Stimulated activated CD8-positive, alpha-beta memory T cell treated with anti-CD3 and anti-CD28 coated beads, Interleukin-12 subunit alpha, Interleukin-12 subunit beta, amount 100 ng/mL, for 24 hours (primary cell): ENCODE data around the gene FADS1.

Experiments used
- DNase-seq: peaks from one replicate; pipeline ENCODE4 v3.0.0-alpha.2; 2020; ENCODE audit errors: extremely low read depth

The FADS1 gene

DNA sequence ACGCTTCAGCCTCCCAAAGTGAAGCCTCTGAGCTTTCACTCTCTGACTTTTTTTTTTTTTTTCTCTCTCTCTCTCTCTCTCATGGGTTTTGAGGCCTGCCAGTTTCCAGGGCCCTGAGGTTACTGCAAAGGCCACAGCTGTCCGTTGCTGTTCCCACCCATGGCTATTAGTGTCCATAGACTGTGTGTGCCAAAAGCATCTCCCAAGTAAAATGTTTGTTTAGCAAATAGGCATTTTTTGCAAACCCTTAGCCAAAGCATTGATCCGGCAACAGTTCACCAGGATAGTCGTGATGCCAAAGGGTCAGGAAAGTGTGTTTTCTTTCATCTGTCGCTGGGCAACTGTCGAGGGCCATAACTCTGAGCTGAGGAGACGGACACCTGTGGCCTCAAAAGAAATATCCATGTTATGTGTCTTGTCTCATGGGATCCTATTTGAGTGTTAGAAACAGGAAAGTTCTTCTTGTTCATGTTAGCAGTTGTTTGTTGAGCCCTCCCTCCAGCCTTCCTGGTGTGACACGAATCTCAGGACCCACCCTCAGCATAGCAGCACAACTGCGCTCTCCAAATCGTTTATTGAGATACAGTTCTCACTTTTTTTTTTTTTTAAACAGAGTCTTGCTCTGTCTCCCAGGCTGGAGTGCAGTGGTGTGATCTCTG is 29.7 kb upstream of the FADS1 start:
- DNase-seq, result no peak

DNA sequence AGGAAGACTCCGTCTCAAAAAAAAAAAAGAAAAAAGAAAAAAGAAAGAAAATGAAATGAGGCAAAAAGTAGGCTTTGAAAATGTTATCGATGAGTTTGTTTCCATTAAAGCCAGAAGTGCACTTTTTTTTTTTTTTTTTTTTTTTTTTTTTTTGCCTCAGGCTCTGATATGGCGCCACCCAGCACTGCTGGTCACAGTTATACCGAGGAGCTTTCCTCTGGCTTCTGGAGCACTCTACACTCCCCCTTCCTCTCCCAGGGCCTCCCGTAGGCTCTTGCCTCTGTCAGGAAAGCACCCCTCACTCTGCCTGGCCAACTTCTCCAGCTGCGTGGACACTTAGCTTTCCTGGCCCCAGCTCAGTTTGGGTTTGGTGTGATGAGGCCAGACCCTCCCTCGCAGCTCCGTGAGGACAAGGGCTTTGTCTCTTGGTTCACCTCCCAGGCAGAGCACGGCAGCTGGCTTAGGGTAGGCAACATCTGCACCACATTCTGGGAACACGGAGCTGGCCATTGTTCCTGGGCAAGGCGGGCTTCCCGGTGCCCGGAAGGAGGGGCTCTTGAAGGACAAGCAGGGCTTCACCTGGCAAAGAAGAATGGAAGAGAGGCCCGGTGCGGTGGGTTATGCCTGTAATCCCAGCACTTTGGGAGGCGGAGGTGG is 28.2 kb upstream of the FADS1 start:
- DNase-seq, result no peak

DNA sequence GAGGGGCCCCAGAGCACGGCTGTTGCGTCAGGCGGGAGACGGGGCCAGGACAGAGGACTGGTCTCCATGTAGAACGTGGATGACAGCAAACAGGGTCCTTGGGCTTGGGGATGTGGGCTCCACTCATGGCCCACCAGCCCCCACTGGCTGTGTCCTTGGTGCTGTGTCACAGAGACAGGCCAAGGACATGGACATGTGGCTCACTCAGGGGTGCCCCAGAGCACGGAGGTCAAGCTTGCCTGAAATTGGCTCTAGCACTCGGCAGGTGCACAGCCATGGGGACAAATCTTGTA is 25.7 kb upstream of the FADS1 start:
- no peak for DNase-seq

DNA sequence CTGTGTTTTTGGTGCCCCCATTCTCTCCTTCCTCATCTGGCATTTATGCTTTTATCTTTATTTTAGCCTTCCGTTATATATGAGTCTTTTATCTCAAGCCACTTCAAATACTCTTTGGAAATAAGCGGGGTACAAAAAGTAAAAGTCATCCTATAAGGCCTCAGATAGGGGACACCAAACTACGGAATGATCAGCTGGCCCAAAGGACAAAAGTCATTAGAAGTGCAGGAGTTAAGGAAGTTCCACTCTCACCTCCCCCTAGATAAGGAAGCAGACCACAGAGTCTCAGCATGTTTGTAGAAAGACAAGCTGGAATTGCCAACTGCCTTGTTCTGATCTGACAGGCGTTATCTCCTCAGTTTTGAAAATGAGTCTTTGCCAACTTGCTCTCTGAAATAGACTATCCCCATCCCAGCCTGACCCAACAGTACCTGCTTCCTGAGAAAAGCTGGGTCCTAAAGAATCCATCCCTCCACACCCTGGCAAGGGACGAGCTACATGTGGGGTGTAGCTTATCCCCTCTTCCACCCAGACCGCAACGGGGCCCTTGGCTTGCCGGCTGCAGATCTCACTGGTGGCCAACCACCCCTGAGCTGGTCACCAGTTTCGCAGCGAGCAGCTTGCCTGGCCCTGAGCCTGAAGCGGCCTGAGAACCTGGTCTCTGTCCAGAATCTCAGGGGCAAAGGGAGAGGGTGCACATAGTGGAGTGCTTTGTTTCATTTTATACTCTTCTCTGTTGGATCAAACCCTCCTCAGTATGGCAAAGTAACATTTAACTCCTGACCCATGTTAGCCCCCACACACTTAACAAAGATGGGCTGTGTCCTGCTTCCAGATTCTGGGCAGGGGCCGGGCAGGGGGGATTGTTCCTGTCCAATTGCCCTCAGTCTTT is 25.1 kb upstream of the FADS1 start:
- no peak for DNase-seq

DNA sequence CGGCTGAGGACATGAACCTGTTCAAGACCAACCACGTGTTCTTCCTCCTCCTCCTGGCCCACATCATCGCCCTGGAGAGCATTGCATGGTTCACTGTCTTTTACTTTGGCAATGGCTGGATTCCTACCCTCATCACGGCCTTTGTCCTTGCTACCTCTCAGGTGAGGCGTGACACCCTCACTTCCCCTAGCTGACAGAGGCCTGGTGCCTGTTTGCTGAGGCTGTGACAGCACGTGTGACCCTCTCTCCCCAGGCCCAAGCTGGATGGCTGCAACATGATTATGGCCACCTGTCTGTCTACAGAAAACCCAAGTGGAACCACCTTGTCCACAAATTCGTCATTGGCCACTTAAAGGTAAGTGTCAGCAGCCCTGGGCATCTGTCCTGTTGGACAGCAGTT is 23.6 kb upstream of the FADS1 start:
- DNase-seq, result no peak

DNA sequence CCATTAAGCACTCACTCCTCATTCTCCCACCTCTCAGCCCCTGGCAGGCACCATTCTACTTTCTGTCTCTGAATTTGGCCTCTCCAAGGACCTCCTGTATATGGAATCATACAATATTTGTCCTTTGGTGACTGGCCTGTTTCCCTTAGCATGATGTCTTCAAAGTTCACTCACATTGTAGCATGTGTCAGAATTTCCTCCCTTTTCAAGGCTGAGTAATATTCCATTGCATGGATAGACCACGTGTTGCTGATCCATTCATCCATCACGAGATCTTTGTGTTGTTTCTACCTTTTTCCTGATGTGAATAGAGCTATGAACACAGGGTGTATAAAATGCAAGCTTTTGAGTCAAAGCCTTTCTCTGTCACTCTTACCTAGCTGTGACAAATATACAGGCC is 22.9 kb upstream of the FADS1 start:
- no peak for DNase-seq

DNA sequence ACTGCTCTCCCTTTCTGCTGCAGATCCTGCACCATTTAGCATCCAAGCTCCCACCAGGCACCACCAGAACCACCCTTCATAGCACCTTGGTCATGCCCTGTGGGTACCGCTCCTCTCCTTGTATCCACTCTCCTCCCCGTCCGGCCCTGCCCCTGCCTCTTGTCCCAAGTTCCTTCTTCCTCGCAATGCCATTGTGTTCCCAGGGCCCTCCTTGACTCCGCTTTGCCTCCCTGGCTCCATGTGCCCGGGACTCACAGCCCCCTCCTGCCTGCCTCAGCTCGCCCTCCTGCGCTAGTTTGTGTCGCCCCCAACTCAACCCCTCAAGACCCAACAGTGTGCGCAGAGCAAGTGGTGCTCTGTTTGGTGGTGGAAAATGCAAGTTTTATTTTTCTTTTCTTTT is 22.1 kb upstream of the FADS1 start:
- DNase-seq, result no peak

DNA sequence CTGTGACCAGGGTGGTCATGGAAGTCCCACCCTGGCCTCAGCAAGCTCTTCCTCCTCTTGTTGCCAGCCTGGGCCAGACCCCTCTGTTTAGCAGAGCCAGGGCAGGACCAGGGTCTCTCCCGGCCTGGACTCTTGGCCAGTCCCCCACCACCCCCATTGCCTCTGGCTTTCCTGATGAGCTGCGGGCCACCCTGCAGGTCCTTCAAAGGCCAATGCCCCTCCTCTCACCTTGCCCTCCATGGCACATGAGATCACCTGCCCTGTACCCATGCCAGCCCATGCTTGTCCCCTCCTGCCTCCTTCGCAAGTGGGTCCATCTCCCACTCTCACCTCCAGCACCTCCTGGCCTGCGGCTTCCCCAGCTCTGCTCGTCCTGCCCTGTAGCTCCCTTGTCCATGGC is 21.7 kb upstream of the FADS1 start:
- no peak for DNase-seq

DNA sequence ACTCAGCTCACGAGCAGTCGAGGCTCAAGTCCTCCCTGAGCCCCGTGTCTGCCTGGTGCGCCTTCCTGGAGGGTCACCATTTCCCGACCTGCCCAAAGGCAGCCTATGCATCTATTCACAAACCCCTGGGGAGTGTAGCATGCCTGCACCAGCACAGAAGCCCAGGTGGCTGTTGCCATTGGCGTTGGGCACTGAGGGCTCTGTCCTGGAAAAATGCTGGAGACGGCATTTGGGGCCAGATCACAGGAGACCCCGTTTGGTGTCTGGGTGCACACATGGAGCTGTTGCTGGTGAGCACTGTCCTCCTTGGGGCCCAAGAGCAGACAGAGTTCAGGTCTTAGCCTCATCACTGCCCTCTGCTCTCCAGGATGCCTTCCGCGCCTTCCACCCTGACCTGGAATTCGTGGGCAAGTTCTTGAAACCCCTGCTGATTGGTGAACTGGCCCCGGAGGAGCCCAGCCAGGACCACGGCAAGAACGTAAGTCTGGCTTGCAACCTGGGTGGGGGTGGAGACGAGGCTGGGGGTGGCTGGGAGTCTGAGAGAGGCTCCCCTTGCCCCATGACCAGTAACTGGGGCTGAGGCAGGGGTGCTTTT is 20.7 kb upstream of the FADS1 start:
- no peak for DNase-seq

DNA sequence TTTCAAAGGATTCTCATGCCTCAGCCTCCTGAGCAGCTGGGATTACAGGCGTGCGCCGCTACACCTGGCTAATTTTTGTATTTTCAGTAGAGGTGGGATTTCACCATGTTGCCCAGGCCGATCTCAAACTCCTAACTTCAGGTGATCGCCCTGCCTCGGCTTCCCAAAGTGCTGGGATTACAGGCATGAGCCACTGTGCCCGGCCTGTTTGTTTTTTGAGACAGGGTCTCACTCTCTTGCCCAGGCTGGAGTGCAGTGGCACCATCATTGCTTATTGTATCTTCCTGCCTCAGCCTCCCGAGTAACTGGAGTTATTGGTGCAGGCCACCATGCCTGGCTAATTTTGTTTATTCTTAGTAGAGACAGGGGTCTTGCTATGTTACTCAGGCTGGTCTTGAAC is 19.4 kb upstream of the FADS1 start:
- DNase-seq, result no peak

DNA sequence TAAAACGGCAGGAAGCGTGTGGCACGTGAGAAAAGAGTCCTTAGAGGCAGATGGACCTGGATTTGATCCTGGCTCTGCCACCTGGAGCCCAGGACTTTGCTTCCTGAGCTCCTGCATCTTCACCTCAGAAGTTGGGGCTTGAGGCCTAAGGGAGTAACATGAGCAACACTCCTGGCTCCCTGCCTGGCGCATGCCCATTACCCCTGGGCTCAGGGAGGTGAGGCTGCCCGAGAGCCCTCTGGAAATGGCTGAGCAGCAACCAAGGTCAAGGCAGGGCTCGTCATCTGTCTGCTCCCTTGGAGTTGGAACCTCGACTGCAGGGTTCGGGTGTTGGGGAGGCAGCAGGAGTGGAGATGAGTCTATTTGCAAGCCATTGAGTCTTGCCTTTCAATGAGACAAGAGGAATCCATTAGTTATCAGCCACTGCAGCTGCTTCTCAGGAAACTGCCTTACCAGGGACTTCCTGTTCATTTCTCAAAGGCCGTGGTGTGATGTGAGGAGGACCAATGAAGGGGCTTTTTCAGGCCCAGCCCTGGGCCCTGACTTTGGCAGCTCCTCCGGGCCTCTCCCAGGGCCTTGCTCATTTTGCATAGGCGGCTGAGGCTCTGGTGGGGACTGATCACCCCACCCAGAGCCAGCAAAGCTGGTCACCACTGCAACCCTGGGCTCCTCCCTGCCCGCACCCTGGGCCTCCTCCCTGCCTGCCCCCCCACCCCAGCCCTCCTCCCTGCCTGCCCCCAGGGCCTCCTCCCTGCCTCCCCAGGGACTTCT is 17.7 kb upstream of the FADS1 start:
- no peak for DNase-seq

DNA sequence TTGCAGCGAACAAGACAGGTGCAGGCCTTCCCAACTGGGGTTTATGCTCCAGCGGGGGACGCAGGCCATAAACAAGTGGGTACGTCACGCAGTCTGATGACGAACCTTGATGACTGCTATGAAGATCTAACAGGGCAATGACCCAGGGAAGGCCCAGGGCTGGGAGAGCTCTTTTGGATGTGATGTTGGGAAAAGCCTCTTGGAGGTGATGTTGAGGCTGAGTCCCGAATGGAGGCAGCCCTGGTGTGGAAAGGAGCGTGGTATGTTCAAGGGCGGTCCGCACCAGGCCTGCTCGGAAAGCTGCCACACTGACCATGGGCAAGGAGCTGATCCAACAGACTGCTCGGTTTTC is 17.1 kb upstream of the FADS1 start:
- DNase-seq, result no peak

DNA sequence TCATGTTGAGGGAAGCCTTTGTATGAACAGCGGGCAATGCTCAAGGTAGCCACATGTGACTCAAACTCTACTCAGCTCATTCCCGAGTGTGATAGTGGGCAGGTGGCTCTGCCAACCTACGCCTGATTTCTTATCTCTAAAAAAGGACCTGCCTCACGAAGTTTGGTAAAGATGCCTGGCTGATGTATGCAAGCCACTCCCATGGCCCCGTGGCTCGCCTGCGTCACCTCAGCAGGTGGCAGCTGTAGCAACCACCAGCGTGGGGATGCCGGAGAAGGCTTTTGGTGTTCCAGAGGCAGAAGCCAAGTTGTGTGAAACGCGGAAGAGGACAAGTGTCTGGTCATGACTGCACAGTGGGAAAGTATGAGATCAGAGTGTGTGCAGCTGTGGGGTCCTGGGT is 16.7 kb upstream of the FADS1 start:
- DNase-seq, result no peak

DNA sequence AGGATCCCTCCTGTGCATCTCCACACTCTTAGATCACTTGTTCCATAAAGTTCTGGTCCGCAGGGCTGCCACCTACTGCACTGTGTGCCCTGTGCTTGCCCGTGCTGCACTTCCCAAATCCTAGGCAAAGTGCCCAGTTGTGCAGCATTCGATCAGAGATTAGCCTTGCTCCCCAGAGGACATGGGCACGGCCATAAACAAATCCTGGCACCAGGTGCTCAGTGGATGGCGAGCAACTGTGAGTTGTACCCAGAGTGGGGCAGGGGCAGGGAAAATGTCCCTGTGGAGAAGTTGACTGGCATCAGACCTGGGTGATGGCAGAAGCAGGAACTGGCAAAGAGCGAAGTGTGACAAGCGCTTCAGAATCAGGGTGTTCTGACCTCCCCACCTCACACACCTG is 16.0 kb upstream of the FADS1 start:
- DNase-seq, result no peak

DNA sequence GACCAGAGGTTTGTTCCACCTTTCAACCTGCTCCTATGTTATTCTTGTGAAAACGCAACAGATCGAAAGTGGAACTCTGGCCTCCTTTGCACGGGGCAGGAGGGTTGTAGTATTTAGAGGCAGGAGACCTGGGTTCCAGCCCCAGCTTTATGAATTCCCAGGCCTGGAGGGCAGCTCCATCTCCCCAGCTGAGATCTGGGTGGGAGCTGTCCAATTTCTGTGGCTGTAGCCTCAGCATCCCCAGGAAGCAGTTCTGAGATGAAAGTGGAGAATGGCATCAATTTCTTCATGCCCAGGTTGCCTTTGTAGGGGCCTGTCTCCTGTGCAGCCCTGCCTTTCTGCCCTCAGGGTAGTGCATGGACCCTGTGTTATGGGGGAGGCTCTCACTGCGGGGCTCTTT is 15.4 kb upstream of the FADS1 start:
- no peak for DNase-seq

DNA sequence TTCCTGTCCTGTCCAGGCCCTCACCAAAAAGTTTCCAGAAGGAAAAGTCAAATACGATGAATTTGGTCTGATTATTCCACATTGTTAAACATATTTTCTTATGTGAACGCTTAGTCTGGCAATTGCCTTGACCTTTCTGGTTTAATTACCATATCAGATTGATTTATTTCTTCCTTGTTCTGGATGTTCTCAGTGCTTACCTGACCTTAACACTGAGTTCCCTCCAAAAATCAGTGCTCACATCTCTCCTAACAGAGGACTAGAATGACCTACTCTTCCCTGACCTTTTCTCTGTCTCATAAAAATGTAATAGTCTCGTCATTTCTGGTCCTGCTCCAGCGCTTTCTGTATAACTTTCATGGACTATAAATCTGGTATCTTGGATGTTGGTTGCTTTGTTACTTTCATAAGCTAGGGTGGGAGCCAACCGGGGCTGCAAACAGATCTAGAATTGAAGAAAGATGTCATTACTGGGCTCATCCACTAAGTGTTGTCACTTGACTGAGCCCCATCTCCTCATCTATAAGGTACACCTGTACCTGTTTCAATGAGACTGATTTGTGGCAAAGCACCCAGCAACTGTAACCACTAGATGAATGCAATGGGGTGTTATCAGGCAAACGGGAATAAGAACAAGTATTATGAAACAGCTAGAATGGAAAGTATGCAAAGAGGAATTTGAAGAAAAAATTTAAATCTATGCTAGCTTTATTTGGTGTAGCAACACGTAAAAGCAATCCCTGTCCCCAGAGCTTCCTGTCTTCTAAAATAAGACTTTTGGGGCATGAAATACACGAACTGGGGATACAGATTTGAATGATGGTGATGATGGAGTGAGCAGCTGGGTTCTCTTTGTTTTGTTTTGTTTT is 13.7 kb upstream of the FADS1 start:
- no peak for DNase-seq

DNA sequence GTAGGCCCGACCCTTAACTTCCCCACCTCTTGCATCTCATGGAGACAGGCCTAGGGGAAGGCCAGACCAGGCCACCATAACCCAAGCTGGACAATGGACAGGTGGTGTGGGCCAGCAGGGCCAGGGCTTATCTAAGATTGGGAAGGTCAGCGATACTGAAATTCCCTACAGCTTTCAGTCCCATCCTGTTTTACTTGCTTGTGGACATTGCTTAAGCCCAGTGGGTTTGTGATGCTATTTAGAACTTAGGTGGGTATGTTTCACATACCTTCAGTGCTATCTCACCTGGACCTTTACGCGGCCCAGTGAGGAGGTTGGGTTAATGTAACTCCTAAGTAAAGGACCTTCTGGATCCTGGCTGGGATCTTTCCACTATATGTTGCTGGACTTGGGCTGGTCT is 13.0 kb upstream of the FADS1 start:
- no peak for DNase-seq

DNA sequence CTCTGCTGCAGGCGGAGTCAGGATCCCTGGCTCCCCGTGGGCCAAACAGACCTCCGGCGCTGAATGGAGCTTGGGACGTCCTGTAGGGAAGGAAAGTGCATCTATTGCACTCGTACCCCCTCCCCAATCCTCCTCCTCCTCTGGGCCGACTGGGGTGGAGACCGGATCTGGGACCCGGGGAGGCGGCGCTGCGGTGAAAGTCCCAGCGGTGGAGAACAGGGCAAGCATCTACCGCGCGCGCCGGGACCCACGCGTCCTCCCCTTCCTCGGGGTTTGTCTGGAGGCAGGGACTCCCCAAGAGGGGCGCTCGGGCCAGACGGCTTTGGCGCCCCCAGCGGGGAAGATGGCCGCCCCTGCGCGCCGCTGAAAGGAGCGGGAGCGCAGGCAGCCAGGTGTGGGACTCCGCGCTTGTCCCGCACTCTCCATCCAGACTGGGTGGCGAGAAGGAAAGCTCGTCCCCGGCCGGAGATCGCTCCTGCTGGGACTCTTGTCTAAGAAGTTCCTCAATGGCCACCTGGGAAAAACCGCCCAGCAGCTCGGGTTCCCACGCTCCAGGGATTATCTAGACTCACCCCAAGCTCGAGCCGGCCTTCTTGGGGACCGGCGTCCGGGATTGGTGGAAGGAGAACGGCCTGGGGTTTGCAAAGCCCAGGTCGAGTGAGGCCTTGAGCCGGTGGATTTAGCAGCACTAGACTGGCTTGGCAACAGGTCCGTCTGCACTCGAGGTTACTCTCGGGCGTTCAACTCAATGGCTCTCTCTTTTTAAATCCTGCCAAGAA is 12.0 kb upstream of the FADS1 start:
- no peak for DNase-seq

DNA sequence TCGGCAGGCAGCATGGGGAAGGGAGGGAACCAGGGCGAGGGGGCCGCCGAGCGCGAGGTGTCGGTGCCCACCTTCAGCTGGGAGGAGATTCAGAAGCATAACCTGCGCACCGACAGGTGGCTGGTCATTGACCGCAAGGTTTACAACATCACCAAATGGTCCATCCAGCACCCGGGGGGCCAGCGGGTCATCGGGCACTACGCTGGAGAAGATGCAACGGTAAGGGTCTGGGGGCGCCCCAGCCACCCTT is 11.5 kb upstream of the FADS1 start:
- DNase-seq, result no peak

DNA sequence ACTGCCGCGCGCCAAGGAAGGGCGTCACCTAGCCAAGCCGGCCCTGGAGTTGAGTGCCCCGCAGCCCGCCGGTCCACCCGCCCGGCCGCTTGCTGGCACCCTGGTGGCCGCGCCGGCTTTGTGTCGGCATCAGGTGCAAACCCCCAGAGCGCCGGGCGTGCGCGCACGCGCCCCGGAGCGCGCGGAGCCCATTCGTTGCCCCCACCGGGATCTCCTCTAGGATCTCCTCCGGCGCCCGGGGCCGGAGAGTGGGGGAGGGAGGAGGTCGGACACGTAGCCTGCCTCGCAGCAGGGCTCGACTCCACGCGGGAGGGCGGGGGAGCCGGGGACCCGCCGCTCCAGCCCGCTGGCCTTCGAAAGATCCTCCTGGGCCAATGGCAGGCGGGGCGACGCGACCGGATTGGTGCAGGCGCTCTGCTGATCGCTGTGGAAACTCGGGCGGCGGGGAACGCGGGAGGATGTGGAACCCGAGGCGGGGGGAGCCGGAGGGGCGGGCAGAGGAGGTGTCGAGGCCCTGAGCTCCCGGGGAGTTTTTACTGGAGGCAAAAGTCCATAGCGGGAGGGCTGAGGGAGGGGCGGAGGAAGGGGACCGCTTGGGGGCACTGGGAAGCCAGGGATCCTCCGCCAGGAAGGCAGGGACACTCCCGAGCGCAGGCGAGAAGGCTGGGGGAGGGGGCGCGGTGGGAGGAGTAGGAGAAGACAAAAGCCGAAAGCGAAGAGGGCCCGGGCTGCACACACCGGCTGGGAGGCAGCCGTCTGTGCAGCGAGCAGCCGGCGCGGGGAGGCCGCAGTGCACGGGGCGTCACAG is 11.0 kb upstream of the FADS1 start, which contains the start of gene FADS2:
Gene FADS2 (plus strand): TSS at position 730 of the 808 bp plus-strand sequence. CDS start 91 bp downstream, outside the sequence.
- no peak for DNase-seq
